GM10847 (cell line): ENCODE measurements around the gene NGEF.

ENCODE experiments used
- POLR2A ChIP-seq: IDR thresholded peaks from 2 replicates; pipeline ENCODE4 v1.6.1; 2011; ENCODE audit not compliant: insufficient read length; ENCODE audit errors: extremely low read depth

The NGEF gene

GRCh38 chr2:232886632-232887031 lies 126.4 kb downstream of the NGEF start:
- TF ChIP-seq POLR2A: no peak

- no peak for TF ChIP-seq POLR2A
Measured at GRCh38 chr2:232886176-232886575, 126.9 kb downstream of the NGEF start.

GRCh38 chr2:232885264-232885961 lies 127.6 kb downstream of the NGEF start:
- TF ChIP-seq POLR2A: no peak

GRCh38 chr2:232884549-232885263 lies 128.3 kb downstream of the NGEF start:
- TF ChIP-seq POLR2A: no peak

GRCh38 chr2:232884001-232884421 lies 129.0 kb downstream of the NGEF start:
- TF ChIP-seq POLR2A: no peak

GRCh38 chr2:232883116-232883721 lies 129.8 kb downstream of the NGEF start:
- TF ChIP-seq POLR2A: no peak

- no peak for TF ChIP-seq POLR2A
Measured at GRCh38 chr2:232882505-232883115, 130.4 kb downstream of the NGEF start.

- no peak for TF ChIP-seq POLR2A
Measured at GRCh38 chr2:232882085-232882484, 131.0 kb downstream of the NGEF start.

- no peak for TF ChIP-seq POLR2A
Measured at GRCh38 chr2:232880764-232881351, 132.2 kb downstream of the NGEF start.

- no peak for TF ChIP-seq POLR2A
Measured at GRCh38 chr2:232879618-232880494, 133.2 kb downstream of the NGEF start.

- TF ChIP-seq POLR2A: no peak
Measured at GRCh38 chr2:232878855-232879617, 134.0 kb downstream of the NGEF start.

GRCh38 chr2:232877940-232878511 lies 135.0 kb downstream of the NGEF start:
- TF ChIP-seq POLR2A: no peak

GRCh38 chr2:232876978-232877441 lies 136.0 kb downstream of the NGEF start:
- TF ChIP-seq POLR2A: no peak

- TF ChIP-seq POLR2A: no peak
Measured at GRCh38 chr2:232876161-232876977, 136.7 kb downstream of the NGEF start.
